Peyer's patch (tissue), 4 donors: ENCODE measurements around the gene ZNF568. TPM values are rescaled to one million over a fixed set of nuclear protein-coding genes. Genes with fewer than 3 reads are reported as not detected.

Source experiments
- DNase-seq, 3 donors: peaks; one replicate each; pipeline ENCODE4 v3.0.0-alpha.2; 2017 to 2019
- H3K27ac ChIP-seq, 4 donors: fragments of 200-600 bp; sonication (generic); one replicate each; pipeline ENCODE4 v1.5.1; 2016 to 2019
- H3K27me3 ChIP-seq, 2 donors: fragments of 200-600 bp; sonication (generic); one replicate each; pipeline ENCODE4 v1.5.1; 2019
- H3K36me3 ChIP-seq, 3 donors: fragments of 200-600 bp; sonication (generic); one replicate each; pipeline ENCODE4 v1.5.1; 2016 to 2019
- H3K4me1 ChIP-seq, 4 donors: fragments of 200-600 bp; sonication (generic); one replicate each; pipeline ENCODE4 v1.5.1; 2016 to 2019
- H3K4me3 ChIP-seq, 4 donors: fragments of 200-600 bp; sonication (generic); 1 replicate in 3 of 4; 2 replicates in 1 of 4; pipeline ENCODE4 v1.5.1; 2016 to 2019; ENCODE audit warnings: mild to moderate bottlenecking in 1 of 4
- H3K9me3 ChIP-seq, 4 donors: fragments of 200-600 bp; sonication (generic); one replicate each; pipeline ENCODE4 v1.5.1; 2016 to 2019; ENCODE audit warnings: mild to moderate bottlenecking in 1 of 4
- CTCF ChIP-seq, 6 experiments: fragments of 450-650 bp in 4 of 6; fragments of 200-600 bp in 2 of 6; sonication (generic) in 1 of 6; IDR thresholded peaks; one replicate each; pipeline ENCODE4 v1.5.1; 2017 to 2019; ENCODE audit warnings: antibody characterized with exemption in 6 of 6, mild to moderate bottlenecking in 3 of 6, moderate library complexity in 1 of 6
- POLR2A ChIP-seq, 2 donors: fragments of 450-650 bp; IDR thresholded peaks; one replicate each; pipeline ENCODE4 v1.5.1; 2017; ENCODE audit warnings: antibody characterized with exemption in 2 of 2, mild to moderate bottlenecking in 2 of 2, moderate library complexity in 2 of 2
- total RNA-seq, 4 donors: library from RNA; depleted of rRNA; stranded (reverse); fragments of >200 nt; gene quantifications; one replicate each; pipeline ENCODE4 v1.1.0, GENCODE V29; 2016

The ZNF568 gene
- total RNA-seq, 4 donors from 2014 or later: 2.7 to 17.3 (median 3.7) TPM

GRCh38 chr19:36973844-36974195 is 57.7 kb downstream of the ZNF568 start:
- peaks cover 0 to 4% (median 0%) of the 10 kb centered on the region in 4 donors for H3K9me3 ChIP-seq
- H3K4me1 ChIP-seq: peaks cover 0 to 14% (median 2%) of the 10 kb centered on the region in 4 donors
- H3K27ac ChIP-seq: peak overlapping the region in 3 of 4 donors; percentile 74 to 86 (median 78)
- H3K4me3 ChIP-seq: peak overlapping the region; percentile 54 to 71 (median 66)
- H3K36me3 ChIP-seq: no peaks in the 10 kb centered on the region
- no peak for DNase-seq
- no peaks in the 10 kb centered on the region for H3K27me3 ChIP-seq
- TF ChIP-seq CTCF (IDR thresholded peaks at IDR 0.05): no peak
- TF ChIP-seq POLR2A (IDR thresholded peaks at IDR 0.05): no peak

- Histone ChIP-seq H3K27ac (no peak overlapping the region), H3K27me3 (no peaks in the 10 kb centered on the region), H3K4me1 (no peaks in the 10 kb centered on the region), H3K36me3 (peaks cover 0 to 3% (median 0%) of the 10 kb centered on the region in 3 donors), H3K4me3 (no peak overlapping the region), H3K9me3 (peaks cover 0 to 18% (median 4%) of the 10 kb centered on the region in 4 donors)
- DNase-seq: no peak
- TF ChIP-seq POLR2A (IDR thresholded peaks at IDR 0.05): no peak
- no peak for TF ChIP-seq CTCF (IDR thresholded peaks at IDR 0.05)
Observed at GRCh38 chr19:36986131-36986530, 70.0 kb downstream of the ZNF568 start.

- DNase-seq: no peak
- TF ChIP-seq POLR2A (IDR thresholded peaks at IDR 0.05) (no peak), CTCF (IDR thresholded peaks at IDR 0.05) (no peak)
- H3K36me3 ChIP-seq: peaks cover 0 to 8% (median 0%) of the 10 kb centered on the region in 3 donors
Observed at GRCh38 chr19:36986601-36987000, 70.5 kb downstream of the ZNF568 start.

GRCh38 chr19:36987091-36987490 is 71.0 kb downstream of the ZNF568 start:
- Histone ChIP-seq H3K9me3 (peaks cover 0 to 21% (median 7%) of the 10 kb centered on the region in 4 donors), H3K4me1 (no peaks in the 10 kb centered on the region), H3K36me3 (peaks cover 0 to 13% (median 0%) of the 10 kb centered on the region in 3 donors), H3K27me3 (no peaks in the 10 kb centered on the region), H3K27ac (no peak overlapping the region), H3K4me3 (no peak overlapping the region)
- no peak for DNase-seq
- TF ChIP-seq POLR2A (IDR thresholded peaks at IDR 0.05) (no peak), CTCF (IDR thresholded peaks at IDR 0.05) (no peak)

More at GRCh38 chr19:36986601-36987000, 70.5 kb downstream of the ZNF568 start:
- Histone ChIP-seq H3K4me1 (no peaks in the 10 kb centered on the region), H3K27me3 (no peaks in the 10 kb centered on the region), H3K4me3 (no peak overlapping the region), H3K27ac (no peak overlapping the region), H3K9me3 (peaks cover 0 to 19% (median 6%) of the 10 kb centered on the region in 4 donors)

- H3K27me3 ChIP-seq: no peaks in the 10 kb centered on the region
- DNase-seq: no peak
- no peak for TF ChIP-seq CTCF (IDR thresholded peaks at IDR 0.05)
- H3K4me1 ChIP-seq: no peaks in the 10 kb centered on the region
- no peak overlapping the region for H3K4me3 ChIP-seq
- no peak overlapping the region for H3K27ac ChIP-seq
- H3K9me3 ChIP-seq: peaks cover 0 to 35% (median 3%) of the 10 kb centered on the region in 4 donors
- peaks cover 0 to 26% (median 0%) of the 10 kb centered on the region in 3 donors for H3K36me3 ChIP-seq
Observed at GRCh38 chr19:36997152-36997842, 81.2 kb downstream of the ZNF568 start.
